ENCODE results near the gene VIPR2.

DNA sequence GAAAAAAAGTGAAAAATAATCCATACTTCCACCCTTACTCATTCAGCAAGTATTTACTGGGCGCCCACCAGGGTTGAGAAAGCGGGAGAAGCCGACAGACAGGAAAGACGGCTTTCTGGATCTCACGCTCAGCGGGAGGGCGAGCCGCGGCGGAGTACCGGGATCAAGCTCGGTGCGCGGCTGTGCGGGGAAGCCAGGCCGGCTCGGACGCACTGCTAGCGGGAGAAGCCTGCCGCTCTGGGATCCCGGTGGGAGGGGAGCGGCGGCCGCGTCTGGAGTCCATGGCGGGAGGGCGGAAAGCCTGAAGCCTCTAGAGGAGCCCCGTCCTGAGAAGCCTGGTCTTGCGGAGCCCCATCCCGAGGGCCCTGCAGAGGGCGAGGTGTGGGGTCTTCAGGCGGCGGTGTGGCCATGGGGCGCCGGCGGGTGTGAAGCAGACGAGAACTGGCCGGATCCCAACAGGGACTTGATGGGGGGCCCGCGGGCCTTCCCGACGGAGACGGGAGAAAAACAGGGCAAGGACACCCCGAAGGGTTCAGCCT is 82.9 kb downstream of the VIPR2 start:
- TF ChIP-seq POLR2AphosphoS5 (IDR thresholded peaks at IDR 0.05) = no peak
- TF ChIP-seq, protein P1, sequence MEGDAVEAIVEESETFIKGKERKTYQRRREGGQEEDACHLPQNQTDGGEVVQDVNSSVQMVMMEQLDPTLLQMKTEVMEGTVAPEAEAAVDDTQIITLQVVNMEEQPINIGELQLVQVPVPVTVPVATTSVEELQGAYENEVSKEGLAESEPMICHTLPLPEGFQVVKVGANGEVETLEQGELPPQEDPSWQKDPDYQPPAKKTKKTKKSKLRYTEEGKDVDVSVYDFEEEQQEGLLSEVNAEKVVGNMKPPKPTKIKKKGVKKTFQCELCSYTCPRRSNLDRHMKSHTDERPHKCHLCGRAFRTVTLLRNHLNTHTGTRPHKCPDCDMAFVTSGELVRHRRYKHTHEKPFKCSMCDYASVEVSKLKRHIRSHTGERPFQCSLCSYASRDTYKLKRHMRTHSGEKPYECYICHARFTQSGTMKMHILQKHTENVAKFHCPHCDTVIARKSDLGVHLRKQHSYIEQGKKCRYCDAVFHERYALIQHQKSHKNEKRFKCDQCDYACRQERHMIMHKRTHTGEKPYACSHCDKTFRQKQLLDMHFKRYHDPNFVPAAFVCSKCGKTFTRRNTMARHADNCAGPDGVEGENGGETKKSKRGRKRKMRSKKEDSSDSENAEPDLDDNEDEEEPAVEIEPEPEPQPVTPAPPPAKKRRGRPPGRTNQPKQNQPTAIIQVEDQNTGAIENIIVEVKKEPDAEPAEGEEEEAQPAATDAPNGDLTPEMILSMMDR (IDR thresholded peaks at IDR 0.05; ENCODE audit: poor library complexity, severe bottlenecking) = no peak
- TF ChIP-seq SMC3 (conservative IDR thresholded peaks at IDR 0.05; ENCODE audit: poor library complexity) = no peak
- no peak for TF ChIP-seq EZH2 (IDR thresholded peaks at IDR 0.05; ENCODE audit: borderline replicate concordance, insufficient read depth, low read length, poor library complexity, severe bottlenecking)
- no peak for TF ChIP-seq RAD21 (conservative IDR thresholded peaks at IDR 0.05)
- TF ChIP-seq, protein P2, sequence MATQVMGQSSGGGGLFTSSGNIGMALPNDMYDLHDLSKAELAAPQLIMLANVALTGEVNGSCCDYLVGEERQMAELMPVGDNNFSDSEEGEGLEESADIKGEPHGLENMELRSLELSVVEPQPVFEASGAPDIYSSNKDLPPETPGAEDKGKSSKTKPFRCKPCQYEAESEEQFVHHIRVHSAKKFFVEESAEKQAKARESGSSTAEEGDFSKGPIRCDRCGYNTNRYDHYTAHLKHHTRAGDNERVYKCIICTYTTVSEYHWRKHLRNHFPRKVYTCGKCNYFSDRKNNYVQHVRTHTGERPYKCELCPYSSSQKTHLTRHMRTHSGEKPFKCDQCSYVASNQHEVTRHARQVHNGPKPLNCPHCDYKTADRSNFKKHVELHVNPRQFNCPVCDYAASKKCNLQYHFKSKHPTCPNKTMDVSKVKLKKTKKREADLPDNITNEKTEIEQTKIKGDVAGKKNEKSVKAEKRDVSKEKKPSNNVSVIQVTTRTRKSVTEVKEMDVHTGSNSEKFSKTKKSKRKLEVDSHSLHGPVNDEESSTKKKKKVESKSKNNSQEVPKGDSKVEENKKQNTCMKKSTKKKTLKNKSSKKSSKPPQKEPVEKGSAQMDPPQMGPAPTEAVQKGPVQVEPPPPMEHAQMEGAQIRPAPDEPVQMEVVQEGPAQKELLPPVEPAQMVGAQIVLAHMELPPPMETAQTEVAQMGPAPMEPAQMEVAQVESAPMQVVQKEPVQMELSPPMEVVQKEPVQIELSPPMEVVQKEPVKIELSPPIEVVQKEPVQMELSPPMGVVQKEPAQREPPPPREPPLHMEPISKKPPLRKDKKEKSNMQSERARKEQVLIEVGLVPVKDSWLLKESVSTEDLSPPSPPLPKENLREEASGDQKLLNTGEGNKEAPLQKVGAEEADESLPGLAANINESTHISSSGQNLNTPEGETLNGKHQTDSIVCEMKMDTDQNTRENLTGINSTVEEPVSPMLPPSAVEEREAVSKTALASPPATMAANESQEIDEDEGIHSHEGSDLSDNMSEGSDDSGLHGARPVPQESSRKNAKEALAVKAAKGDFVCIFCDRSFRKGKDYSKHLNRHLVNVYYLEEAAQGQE (IDR thresholded peaks at IDR 0.05; ENCODE audit: borderline replicate concordance) = no peak
- TF ChIP-seq EP300 (conservative IDR thresholded peaks at IDR 0.05; ENCODE audit: poor library complexity, severe bottlenecking) = no peak

Measured in neural cell (in vitro differentiated cells).